Hypothalamus (tissue), 51 donors: ENCODE measurements around the gene MEF2C.

ENCODE experiments used
- DNase-seq, 51 donors: peaks; one replicate each; lab custom pipeline; 2025; lab: John Stamatoyannopoulos, UW

The MEF2C gene

GRCh38 chr5:88694023-88694679 is 188.8 kb downstream of the MEF2C start:
- DNase-seq, result no peak

GRCh38 chr5:88693071-88693932 is 189.7 kb downstream of the MEF2C start:
- peak in 1 of 51 donors; percentile 27 for DNase-seq

- DNase-seq, result peak in 15 of 51 donors; percentile 15 to 65 (median 35)
These were observed 190.8 kb downstream of the MEF2C start for GRCh38 chr5:88691945-88692868.

GRCh38 chr5:88691230-88691582 is 191.8 kb downstream of the MEF2C start:
- DNase-seq, result no peak

- peak in 40 of 51 donors; percentile 25 to 90 (median 67) for DNase-seq
These were observed 192.4 kb downstream of the MEF2C start for GRCh38 chr5:88690409-88691229.

- DNase-seq, result peak in 15 of 51 donors; percentile 14 to 53 (median 36)
These were observed 193.1 kb downstream of the MEF2C start for GRCh38 chr5:88689668-88690408.

GRCh38 chr5:88688984-88689667 is 193.9 kb downstream of the MEF2C start:
- peak in 2 of 51 donors; percentile 7 to 51 for DNase-seq

- DNase-seq, result no peak
These were observed 194.6 kb downstream of the MEF2C start for GRCh38 chr5:88688156-88688983.

GRCh38 chr5:88687373-88687911 is 195.5 kb downstream of the MEF2C start:
- DNase-seq, result peak in 1 of 51 donors; percentile 46

GRCh38 chr5:88686726-88687125 is 196.3 kb downstream of the MEF2C start:
- peak in 1 of 51 donors; percentile 3 for DNase-seq

GRCh38 chr5:88685591-88686541 is 197.1 kb downstream of the MEF2C start:
- DNase-seq, result no peak

- peak in 25 of 51 donors; percentile 10 to 82 (median 63) for DNase-seq
These were observed 199.4 kb downstream of the MEF2C start for GRCh38 chr5:88683506-88684135.

- DNase-seq, result no peak
These were observed 200.1 kb downstream of the MEF2C start for GRCh38 chr5:88682881-88683361.

GRCh38 chr5:88682131-88682530 is 200.9 kb downstream of the MEF2C start:
- DNase-seq, result no peak

GRCh38 chr5:88681211-88681803 is 201.7 kb downstream of the MEF2C start:
- no peak for DNase-seq
